Measurements from ENCODE around the gene CLDN7.
"Not testable (repeated sequence)": the region's sequence is repeated elsewhere in the genome, so short reads cannot be mapped to it uniquely, and the experiment has no call there.

Gene CLDN7

DNA sequence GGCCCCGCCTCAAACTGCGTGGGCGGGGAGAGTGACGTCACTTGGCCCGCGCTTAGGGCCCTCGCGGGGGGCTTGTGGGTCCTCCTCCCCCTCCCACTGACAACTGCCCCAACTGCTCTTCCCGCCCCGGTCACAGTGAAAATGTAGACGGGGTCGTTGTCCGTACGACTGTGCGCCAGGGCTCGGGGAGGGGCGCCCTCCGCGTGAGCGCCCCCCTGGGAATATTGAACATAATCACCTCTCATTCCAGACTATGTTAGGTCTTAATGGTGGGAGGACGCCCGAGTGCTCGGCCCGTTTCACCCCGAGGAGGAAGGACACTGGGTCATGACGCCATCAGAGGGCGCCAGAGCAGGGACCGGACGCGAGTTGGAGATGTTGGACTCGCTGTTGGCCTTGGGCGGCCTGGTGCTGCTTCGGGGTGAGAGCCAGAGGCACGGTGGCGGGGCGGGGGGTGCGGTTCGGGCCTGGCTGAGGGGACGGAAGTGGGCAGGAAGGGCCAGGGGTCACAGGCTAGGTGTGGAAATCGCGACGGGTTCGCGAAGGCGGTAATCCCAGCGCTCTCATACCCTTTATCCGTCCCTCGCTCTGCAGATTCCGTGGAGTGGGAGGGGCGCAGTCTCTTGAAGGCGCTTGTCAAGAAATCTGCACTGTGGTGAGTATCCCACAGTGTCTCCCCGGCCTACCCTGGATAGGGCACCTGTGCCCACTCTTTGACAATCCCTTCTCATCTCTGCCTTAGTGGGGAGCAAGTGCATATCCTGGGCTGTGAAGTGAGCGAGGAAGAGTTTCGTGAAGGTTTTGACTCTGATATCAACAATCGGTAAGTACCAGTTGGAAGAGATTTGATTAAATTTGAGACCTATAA is 9.9 kb downstream of the CLDN7 start, which contains the start of gene ELP5:
ELP5 (plus strand) TSS at position 40 of the 868 bp plus-strand sequence; CDS start at position 376, 336 bp downstream.
- DNase-seq = peak; percentile 94

- peak; percentile 100 for DNase-seq
Observed at GRCh38 chr17:7251661-7252175, 10.6 kb downstream of the CLDN7 start, which contains the start of gene CTDNEP1. Gene CTDNEP1, minus strand, starts transcription at chr17:7251734. Its CDS starts 438 bp downstream, at chr17:7251296.

DNA sequence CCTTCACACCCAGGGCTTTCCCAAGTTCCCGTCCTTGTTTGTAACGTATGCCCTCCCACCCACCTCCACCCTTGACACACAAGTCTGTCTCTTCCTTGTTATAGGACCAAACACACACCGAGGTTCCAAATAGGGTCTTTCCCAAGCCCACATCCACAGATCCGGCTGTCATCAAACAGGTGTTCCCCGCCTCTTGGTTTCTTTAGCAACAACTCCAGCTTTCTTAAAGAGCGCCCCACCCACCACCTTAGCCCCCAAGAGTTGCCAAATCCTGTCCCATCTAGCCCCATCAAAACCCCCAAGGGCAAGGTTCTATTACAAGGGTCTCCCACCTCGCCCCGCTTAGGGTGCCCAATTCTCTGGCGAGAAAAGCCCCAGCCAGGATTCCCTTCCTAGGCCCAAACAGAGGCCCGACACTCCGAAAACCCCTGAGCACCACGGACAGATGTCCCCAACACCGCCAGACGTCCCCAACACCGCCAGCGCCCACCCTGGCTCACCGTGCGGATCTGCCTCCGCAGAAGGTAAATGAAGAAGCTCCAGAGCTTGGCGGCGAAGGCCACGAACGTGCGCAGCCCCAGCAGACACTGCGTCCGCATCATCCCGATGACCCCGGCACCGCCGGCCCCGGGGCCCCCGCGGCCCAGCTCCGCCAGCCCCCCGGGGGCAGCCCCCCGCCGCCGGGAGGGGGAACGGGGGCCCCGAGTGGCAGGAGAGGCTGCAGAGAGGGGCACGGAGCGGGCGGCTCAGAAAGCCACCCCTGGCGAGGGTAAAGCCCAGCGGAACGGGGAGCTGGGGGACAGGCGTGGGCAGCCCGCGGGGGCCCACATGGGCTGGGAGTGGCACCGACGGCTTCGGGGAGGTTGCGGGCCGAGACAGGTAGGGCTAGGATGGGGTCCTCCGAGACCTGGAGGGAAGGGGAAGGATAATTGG is 11.3 kb downstream of the CLDN7 start:
- DNase-seq = no peak

DNA sequence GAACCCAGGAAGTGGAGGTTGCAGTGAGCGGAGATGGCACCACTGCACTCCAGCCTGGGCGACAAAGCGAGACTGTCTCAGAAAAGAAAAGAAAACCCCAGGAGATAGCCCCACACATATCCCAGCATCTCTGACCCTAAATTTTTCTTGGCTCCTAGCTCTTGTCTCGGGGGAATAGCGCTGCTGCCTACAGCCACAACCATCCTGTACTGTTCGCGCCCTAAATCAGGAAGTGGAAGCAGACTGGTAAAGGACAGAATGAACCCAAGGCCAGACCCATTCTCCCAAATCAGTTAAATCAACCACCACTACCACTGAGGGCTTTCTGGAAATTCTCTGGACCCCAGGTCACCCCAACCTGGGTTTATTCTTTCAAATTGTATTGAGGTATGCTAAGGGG is 12.4 kb downstream of the CLDN7 start:
- DNase-seq = no peak

DNA sequence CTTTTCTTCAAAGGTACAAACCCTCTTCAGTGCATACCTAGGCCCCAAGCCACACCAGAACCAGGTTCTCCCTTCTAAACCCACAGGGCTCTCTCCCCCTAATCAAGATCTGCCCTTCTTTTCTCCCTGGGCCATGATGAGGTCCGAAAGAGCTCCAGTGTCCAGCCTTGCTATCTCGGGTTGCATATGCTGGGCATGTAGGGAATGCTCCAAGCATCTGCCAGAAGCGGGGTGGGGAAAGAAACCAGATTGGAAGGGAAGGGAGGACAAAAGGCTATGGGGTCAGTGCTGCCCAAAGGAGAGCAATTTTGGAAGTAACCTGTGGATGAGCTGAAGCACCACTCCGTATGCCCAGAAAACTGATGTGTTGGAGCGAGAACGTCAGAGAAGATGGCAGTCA is 13.1 kb downstream of the CLDN7 start:
- DNase-seq = no peak

- no peak for DNase-seq
Observed at GRCh38 chr17:7248796-7249195, 13.5 kb downstream of the CLDN7 start.

GRCh38 chr17:7246779-7247178 is 15.5 kb downstream of the CLDN7 start:
- DNase-seq = no peak

DNA sequence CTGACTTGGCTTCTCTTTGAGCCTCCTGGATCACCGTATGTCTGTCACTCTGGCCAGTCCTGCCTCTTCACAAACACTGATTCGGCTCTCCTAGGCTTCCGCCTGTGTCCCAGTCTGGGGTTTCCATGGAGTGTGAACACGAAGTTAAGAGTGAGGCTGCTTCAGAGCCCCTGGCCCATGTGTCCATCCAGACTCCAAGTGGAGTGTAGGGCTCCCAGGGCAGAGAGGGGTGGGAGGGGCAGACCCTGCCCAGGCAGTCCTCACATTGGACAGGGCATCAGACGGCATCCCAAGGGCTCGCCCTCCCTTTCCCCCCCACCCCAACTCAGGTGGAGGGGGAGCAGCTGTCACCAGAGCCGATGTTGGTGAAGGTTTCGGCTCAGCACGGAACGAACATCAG is 18.4 kb downstream of the CLDN7 start:
- DNase-seq = not testable (repeated sequence)

- DNase-seq = no peak
Observed at GRCh38 chr17:7243453-7243729, 18.9 kb downstream of the CLDN7 start.

DNA sequence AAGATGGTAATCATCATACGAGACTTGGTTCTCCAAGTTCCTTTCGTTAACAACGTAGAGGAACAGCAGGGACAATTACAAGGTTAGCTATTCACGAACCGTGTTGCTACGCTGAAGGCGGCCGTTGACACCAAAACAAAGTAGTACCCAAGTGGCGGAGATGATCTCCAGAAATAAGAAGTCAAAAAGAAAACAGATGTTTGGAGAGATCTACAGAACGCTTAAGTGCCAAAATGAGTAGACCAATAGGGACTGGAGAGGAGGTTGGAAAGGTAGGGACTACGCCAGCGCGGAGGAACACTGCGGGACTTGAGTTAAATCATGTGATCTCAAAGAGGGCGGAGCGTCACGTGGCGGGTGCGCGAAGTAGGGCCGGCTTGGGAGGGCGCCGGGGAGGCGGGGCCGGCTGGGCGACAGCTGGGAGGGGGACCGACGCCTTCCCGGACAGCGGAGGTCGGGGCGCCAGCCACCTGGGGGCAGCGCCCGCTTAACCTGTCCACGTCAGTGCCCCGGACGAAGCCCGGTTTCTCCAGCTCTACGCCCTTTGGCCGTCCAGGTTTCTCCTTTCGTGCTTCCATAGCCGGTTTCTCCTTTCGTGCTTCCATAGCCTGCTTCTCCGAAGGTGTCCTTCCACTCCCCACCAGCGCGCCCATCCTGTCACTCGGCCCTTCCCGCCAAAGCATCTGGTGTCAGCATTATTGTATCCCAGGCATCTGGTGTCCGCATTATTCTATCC is 19.4 kb downstream of the CLDN7 start:
- DNase-seq = peak; percentile 96

- DNase-seq = peak; percentile 92
Observed at GRCh38 chr17:7241783-7242716, 20.2 kb downstream of the CLDN7 start, which contains the start of gene GABARAP. Gene GABARAP, minus strand, starts transcription at chr17:7242449. Its CDS starts 119 bp downstream, at chr17:7242330.

- no peak for DNase-seq
Observed at GRCh38 chr17:7241090-7241733, 21.1 kb downstream of the CLDN7 start.

- DNase-seq = no peak
Observed at GRCh38 chr17:7240375-7240774, 21.9 kb downstream of the CLDN7 start.

DNA sequence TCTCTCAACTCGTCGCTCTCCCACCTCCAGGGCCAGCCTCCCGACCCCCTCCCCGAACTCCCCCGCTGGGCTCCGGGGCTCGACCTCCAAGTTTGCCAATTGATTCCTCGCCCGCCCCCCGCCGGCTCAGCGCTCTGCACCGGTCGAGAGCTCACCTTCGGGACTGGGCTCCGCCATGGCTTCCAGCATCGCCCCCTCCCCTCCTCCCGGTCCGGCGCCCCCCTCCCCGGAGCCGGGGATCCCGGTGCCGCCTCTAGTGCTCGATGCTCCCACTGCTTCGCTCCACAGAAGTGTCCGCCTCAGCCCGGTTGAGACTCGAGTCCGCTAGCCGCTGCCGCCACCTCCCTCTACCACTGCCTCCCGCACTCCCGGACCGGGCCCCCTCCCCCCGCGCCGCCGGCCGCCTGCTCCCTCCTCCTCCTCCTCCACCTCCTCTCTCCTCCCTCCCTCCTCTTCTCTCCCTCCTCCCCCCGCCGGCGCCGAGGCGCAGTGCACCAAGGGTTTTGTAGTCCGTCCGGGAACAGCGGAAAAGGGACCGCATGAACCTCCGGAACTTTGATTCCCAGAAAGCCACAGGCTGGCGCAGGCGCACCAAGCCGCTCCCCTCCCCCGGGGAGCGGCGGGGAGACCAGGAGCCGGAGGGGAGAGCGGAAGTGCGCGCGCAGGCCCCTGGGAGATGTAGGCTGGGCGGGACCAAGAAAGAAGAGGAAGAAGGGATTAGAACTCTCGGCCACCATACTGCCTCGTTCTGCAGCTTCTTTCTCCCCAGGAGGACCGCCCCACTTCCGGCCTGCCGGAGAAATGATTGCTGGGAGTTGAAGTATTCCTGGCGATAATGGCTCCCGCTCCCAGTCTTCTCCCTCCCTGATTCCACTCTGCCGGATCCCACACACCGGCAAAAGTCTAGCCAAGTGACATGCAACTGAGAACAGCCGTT is 22.9 kb downstream of the CLDN7 start, which contains the start of gene PHF23:
PHF23 (minus strand) TSS at position 367 of the 937 bp plus-strand sequence; CDS start at position 189, 178 bp downstream.
- DNase-seq = peak; percentile 100

DNA sequence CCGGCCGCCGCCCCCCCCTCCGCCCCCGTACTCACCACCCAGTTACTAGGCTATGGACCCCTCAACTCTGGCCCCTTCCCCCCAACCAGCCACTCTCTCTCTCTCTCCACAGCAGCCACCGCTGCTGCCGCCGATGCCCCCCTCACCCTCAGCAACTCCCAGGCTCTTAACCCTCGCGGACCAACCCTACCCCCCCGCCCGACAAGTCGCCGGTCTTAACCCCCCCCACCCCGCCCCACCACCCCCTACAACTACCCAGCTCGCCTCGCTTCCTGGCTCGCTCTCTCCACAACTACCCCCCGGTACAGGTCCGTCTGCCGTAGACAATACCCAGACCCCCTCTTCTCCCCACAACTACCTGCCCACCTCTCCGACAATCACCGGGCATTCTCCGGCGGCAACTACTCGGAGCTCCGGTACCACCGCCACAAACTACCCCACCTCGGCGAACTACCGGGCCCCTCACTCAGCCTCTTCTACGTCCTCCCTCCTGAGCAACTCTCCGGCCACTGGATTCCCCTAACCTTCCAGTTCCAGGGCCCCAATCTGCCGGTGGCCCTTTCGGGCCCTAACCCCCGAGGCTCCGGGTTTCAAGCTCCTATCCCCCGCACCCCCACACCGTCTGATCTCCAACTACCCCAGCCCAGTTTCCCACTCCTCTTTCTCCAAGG is 23.7 kb downstream of the CLDN7 start:
- DNase-seq = peak; percentile 32

DNA sequence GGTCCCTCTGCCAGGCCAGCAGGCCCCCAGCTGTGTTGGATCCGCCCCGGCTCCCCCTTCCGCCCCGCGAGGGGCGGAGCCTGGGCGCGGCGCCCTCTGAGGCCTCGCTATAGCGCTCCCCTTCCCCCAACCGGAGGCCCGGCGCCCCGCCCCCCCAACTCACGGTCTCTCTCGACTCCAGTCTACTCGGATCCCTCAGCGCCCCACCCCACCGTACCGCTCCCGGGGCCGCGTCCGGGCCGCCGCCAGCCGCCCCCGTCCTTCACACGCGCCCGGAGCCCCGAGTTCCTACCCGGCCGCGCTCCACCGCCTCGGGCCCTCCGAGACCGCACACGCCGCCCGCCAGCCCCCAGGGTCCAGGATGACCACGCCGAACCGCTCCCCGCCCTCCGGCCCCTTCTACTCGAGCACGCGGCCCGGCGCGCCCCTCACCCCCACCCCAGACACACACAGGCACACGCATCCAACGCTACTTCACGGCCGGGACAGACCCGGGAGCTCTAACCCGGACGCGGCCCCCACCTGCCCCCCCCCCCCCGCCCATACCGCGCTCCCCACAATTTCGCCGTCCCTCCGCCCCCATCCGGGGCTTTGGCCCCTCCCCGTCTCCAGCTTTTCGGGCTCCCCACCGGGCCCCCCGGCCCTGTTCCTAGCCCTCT is 24.4 kb downstream of the CLDN7 start:
- peak; percentile 82 for DNase-seq

GRCh38 chr17:7237266-7237760 is 25.0 kb downstream of the CLDN7 start:
- no peak for DNase-seq

DNA sequence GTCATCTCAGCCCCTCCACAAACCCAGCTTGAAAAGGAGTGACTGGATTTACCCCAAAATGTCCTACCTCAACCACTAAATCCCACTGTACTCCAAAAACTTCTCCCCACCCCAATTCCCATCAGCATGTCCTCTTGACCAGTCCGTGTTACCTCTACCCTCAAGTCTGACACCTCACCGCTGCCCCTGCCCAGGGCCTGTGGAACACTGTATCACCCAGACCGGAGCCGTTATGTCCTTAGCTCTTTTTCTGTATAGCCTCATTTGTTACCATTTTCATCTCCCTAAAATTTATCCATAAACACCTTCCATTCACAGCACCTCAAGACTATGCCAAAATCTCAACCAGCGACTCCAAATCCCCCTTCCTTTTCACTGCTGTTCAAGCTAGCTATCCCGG is 25.5 kb downstream of the CLDN7 start:
- no peak for DNase-seq

Data from hematopoietic multipotent progenitor cell treated with erythropoietin and hydrocortisone succinate and interleukin-3 and kit ligand, for 8 days (in vitro differentiated cells).